T follicular helper cell (primary cell): ENCODE measurements around the gene PCDHB11.
"Not testable (repeated sequence)": the region's sequence is repeated elsewhere in the genome, so short reads cannot be mapped to it uniquely, and the experiment has no call there.

Source experiments
- DNase-seq: peaks from one replicate; pipeline ENCODE4 v3.0.0-alpha.2; 2020; ENCODE audit warnings: low read depth

PCDHB11 gene

GRCh38 chr5:141186897-141187512 lies 12.4 kb upstream of the PCDHB11 start, which contains the start of gene PCDHB9:
TSS of gene PCDHB9 (plus strand) at chr5:141187161. CDS start at chr5:141187319, 158 bp downstream.
- peak; percentile 11 for DNase-seq

- not testable (repeated sequence) for DNase-seq
These were observed 10.7 kb upstream of the PCDHB11 start for GRCh38 chr5:141188682-141189081.

- DNase-seq = not testable (repeated sequence)
These were observed 10.3 kb upstream of the PCDHB11 start for GRCh38 chr5:141189131-141189530.

GRCh38 chr5:141192110-141192725 lies 7.2 kb upstream of the PCDHB11 start, which contains the start of gene PCDHB10:
TSS of gene PCDHB10 (plus strand) at chr5:141192353. CDS start at chr5:141192553, 200 bp downstream.
- DNase-seq = no peak

GRCh38 chr5:141194332-141194731 lies 5.1 kb upstream of the PCDHB11 start:
- DNase-seq = not testable (repeated sequence)

- no peak for DNase-seq
These were observed 3.1 kb upstream of the PCDHB11 start for GRCh38 chr5:141196363-141196762.

GRCh38 chr5:141201126-141201525 lies 1.7 kb downstream of the PCDHB11 start:
- not testable (repeated sequence) for DNase-seq

GRCh38 chr5:141201646-141202045 lies 2.2 kb downstream of the PCDHB11 start:
- not testable (repeated sequence) for DNase-seq

GRCh38 chr5:141208478-141208877 lies 9.1 kb downstream of the PCDHB11 start, which contains the start of gene PCDHB12:
TSS of gene PCDHB12 (plus strand) at chr5:141208719. CDS start at chr5:141208908, 189 bp downstream.
- DNase-seq = no peak

- DNase-seq = not testable (repeated sequence)
These were observed 10.9 kb downstream of the PCDHB11 start for GRCh38 chr5:141210281-141210680.

- DNase-seq = not testable (repeated sequence)
These were observed 11.4 kb downstream of the PCDHB11 start for GRCh38 chr5:141210849-141211248.

- DNase-seq = peak; percentile 10
These were observed 14.4 kb downstream of the PCDHB11 start, which contains the start of gene PCDHB13 for GRCh38 chr5:141213656-141214339. TSS of gene PCDHB13 (plus strand) at chr5:141213919. CDS start at chr5:141214124, 205 bp downstream.

GRCh38 chr5:141214583-141214982 lies 15.2 kb downstream of the PCDHB11 start:
- DNase-seq = not testable (repeated sequence)

GRCh38 chr5:141215504-141215903 lies 16.1 kb downstream of the PCDHB11 start:
- DNase-seq = not testable (repeated sequence)

GRCh38 chr5:141216035-141216434 lies 16.6 kb downstream of the PCDHB11 start:
- DNase-seq = not testable (repeated sequence)

- no peak for DNase-seq
These were observed 23.8 kb downstream of the PCDHB11 start, which contains the start of gene PCDHB14 for GRCh38 chr5:141223112-141223783. TSS of gene PCDHB14 (plus strand) at chr5:141223343. CDS start at chr5:141223506, 163 bp downstream.

- DNase-seq = not testable (repeated sequence)
These were observed 25.4 kb downstream of the PCDHB11 start for GRCh38 chr5:141224844-141225243.

- not testable (repeated sequence) for DNase-seq
These were observed 26.0 kb downstream of the PCDHB11 start for GRCh38 chr5:141225421-141225820.

GRCh38 chr5:141234109-141234667 lies 34.8 kb downstream of the PCDHB11 start:
- DNase-seq = no peak

- DNase-seq = not testable (repeated sequence)
These were observed 36.5 kb downstream of the PCDHB11 start for GRCh38 chr5:141235922-141236321.
